Activated CD4-positive, CD25-positive, alpha-beta regulatory T cell treated with anti-CD3 and anti-CD28 coated beads, Interleukin-2, amount 50 U/mL, for 16 hours (primary cell): ENCODE measurements around the gene PAK1.

ENCODE experiments used
- DNase-seq: peaks from one replicate; pipeline ENCODE4 v3.0.0-alpha.2; 2020; ENCODE audit warnings: low read depth, low spot score

PAK1 gene

DNA sequence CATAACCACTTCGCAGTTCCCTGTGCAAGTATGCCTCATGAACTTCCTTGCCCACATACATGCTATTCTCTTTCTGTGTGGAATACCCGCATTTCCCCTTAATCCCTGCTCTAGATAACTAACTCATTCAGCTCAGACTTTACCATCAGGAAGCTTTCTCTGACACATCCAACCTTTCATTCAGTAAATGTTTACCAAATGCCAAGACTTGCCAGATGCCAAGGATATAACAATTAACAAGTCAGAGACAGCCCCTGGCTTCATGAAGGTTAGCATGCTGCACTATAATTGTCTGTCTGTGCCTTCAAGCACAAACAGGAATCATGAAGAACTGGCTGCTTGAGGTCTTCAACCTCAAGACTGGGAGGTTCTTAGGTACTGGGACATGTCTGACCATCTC is 101.2 kb downstream of the PAK1 start:
- no peak for DNase-seq

GRCh38 chr11:77371646-77372045 is 102.2 kb downstream of the PAK1 start:
- no peak for DNase-seq

DNA sequence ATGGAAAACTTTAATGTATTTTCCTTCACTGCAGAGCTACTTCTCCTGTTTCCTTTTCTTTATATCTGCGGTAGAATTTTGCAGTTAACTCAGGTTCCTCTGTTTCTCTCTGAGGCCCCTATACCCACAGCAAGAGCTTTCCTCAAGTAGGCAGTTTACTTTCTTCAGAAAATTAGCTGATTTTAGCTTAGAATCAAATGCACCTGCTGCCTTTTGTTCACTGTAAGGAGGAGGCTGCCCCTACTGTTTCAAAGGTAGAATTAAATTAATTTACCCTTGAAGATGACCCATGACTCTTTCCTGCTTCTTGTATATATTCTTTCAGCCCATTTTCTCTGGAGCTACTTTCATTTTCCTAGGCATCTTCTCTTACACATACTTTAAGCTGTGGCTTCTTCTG is 103.7 kb downstream of the PAK1 start:
- no peak for DNase-seq

- DNase-seq: no peak
These were observed 112.7 kb downstream of the PAK1 start for GRCh38 chr11:77361184-77361583.

- DNase-seq: no peak
These were observed 114.4 kb downstream of the PAK1 start for GRCh38 chr11:77359481-77359880.

DNA sequence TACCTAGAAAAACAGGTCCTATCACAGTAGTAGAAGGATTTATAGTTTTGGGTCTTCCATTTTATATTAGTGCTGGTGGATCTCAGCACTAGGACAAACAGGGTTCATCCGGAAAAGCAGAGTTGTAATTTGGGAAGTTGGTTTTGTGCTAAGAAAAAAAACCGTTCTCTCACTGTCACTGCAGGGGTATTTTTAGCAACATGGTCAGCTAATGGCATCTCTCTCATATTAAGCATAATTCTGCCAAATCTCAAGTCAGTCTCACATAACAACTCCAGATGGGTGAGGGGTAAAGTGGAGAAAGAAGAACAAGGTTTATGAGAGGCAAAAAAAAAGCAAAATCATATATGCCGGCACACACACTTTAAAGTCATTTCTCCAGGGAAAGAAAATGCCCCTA is 120.8 kb downstream of the PAK1 start:
- DNase-seq: no peak

DNA sequence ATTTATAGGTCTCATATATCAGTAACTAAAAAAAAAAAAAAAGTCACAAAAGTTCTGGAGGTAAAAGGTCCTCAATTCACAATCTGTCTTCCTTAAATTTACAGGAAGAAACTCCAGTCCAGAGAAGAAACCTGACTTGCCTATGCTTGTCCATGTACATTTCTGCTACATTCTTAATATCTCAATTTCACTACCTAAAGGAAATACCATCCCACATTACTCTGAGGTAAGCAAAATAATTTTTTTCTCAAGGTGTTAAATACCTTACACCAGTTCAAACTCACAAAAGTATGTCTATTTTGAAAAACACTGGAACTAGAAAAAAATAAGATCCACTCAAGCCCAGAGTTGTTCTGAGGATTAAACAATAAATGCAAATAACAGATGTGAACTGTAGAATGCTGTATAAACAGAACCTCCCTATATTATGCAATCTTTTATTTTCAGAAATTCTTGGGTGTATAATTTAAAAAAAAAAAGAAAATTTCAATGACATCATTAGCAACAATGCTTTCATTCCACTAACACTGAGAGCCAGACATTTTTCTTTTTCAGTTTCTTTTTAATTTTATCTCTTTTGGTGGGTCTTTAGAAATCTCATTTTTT is 122.5 kb downstream of the PAK1 start:
- no peak for DNase-seq

GRCh38 chr11:77347948-77348347 is 125.9 kb downstream of the PAK1 start:
- DNase-seq: no peak

- DNase-seq: no peak
These were observed 126.8 kb downstream of the PAK1 start for GRCh38 chr11:77346906-77347603.

DNA sequence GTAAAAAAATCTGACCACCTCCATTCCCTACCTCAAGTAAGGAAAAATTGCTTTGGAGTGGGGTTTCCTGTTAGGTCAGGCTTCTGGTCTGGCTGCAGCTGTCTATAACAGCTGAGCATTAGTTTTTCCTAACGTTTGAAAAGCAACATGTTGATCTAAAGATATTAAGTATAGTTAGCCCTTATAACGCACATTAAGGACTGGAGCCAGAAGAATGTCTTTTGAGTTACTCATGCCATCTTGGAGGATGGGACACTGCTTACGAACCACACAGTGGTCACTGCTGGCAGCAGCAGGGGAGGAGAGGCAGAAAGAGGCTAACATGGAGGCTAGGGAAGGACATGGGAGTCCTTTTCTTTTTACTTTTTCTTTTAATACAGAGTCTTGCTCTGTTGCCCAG is 128.3 kb downstream of the PAK1 start:
- no peak for DNase-seq

GRCh38 chr11:77340501-77340900 is 133.4 kb downstream of the PAK1 start:
- DNase-seq: no peak

DNA sequence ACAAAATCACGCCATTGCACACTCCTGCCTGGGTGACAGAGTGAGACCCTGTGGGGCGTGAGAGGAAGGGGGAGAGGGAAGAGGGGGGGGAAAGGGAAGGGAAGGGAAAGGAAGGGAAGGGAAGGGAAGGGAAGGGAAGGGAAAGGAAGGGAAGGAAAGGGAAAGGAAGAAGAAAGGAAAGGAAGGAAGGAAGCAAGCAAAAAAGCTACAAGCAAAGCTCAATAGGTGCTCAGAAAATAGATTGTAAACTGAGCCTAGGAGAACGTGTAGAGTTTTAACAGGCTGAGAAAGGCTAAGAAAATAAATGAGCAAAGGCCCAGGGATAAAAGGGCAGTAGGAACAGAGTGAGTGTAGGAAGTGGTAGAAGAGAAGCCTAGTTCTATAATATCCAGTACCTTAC is 141.6 kb downstream of the PAK1 start:
- no peak for DNase-seq

DNA sequence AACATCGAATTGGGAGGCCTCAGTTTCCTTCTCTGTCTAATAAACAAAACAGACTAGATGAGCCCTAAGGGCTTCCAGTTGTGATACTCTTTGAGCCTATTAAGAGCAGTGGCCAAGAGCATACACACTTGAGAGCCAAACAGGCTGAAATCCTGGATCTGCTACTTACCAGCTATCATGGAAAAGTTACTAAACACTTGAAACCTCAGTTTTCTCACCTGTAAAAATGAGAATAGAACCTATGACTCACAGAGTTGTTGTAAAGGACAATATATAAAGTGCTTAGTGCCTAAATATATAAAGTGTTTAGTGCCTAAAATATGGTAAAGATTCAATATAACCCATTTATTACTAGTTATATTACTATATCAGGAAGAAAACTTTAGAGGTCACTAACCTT is 148.7 kb downstream of the PAK1 start:
- DNase-seq: no peak

DNA sequence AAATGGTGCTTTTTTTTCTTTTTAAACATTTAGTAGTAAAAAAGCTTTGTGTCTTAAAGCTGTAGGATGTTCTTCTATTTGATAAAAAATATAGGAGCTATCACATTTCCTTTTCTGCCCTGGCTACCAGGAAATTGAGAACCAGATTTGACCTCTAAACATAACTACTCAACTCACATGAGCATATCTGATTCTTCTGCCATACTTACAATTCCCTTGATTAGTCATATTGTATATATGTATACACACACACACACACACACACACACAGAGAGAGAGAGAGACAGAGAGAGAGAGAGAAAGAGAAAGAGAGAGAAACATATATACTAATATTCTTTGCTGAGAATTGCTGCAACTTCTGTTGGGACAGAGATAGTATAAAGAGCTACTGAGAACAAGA is 149.4 kb downstream of the PAK1 start:
- no peak for DNase-seq

GRCh38 chr11:77322926-77323590 is 150.8 kb downstream of the PAK1 start:
- no peak for DNase-seq

DNA sequence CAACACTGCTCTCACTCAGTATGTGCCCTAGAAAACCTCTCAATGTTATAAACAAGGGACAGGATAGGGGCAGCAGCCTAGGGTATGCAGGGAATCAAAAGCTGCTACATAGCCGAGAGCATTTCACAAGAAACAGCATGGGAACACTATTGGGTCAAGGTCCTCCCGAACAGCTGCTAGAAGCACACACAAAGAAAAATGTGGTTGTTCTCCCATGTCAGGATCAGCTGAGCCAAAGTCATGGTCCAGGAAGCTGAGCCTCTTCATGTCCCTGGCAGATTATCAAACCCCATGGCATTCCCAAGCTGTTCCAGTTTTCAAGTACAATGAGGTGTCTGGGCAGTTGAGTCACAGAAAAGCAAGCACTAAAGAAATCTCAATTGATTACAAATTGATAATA is 151.4 kb downstream of the PAK1 start:
- DNase-seq: no peak

- no peak for DNase-seq
These were observed 153.5 kb downstream of the PAK1 start for GRCh38 chr11:77320351-77320750.

GRCh38 chr11:77318600-77318999 is 155.3 kb downstream of the PAK1 start:
- DNase-seq: no peak

DNA sequence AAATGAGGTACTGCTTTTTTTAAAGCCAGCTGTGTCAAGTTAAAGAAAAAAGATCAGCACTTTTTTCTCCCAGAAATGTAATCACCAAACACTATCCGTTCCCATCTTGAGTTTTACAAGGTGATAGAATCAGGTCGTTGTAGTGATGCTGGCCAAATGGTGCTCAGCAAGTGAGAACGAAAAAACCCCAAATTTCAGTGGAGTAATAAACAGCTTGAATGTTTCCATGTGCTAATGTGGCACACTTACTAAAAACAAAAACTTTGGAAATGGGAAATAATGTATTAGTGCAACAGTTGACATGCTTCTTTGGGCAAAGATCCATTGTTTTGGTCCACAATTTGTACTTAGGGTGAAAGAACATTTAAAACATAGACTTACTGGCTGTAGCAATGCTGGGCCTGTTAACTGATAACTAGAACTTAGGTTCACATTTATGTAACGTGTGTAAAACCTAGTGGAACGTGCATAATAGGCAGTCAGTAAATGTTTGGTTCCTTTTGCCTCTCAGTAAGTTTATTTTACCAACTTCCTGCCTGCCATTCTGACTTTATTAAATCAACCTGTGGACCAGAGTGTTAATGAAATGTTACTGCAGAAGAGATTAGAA is 157.1 kb downstream of the PAK1 start:
- no peak for DNase-seq

GRCh38 chr11:77312107-77312506 is 161.8 kb downstream of the PAK1 start:
- DNase-seq: no peak

- DNase-seq: no peak
These were observed 162.2 kb downstream of the PAK1 start for GRCh38 chr11:77311701-77312100.

DNA sequence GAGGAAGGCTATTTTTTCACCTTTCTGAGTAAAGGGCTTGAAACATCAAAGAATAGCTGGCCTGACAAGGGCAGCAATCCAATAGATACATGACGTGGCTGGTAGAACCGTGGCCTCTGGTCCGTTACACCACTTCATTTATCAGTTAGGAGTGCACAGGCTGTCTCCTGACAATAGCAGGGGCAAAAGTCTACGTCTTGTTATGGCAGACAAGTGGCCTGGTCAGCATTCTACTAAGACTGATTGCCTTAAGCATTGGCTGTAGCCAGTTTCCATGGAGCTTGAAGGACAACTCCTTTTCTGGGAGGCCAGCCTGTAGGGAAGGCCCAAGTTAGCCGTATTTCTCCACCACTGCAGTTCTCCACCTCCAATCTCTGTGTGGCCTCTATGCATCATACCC is 163.2 kb downstream of the PAK1 start:
- DNase-seq: no peak
